Colonic mucosa (tissue), 4 donors: ENCODE results near the gene DPP10. TPM values are rescaled to one million over a fixed set of nuclear protein-coding genes. Genes with fewer than 3 reads are reported as not detected.
"Not testable (repeated sequence)": the region's sequence is repeated elsewhere in the genome, so short reads cannot be mapped to it uniquely, and the experiment has no call there.

Experiments
- DNase-seq: peaks from one replicate; pipeline ENCODE4 v3.0.0-alpha.2; 2020
- H3K27ac ChIP-seq: fragments of 200-600 bp; one replicate; pipeline ENCODE4 v1.8.0; 2021
- H3K27me3 ChIP-seq: fragments of 200-600 bp; one replicate; pipeline ENCODE4 v1.8.0; 2021
- H3K36me3 ChIP-seq: fragments of 200-600 bp; one replicate; pipeline ENCODE4 v1.8.0; 2021
- H3K4me1 ChIP-seq: fragments of 200-600 bp; one replicate; pipeline ENCODE4 v1.8.0; 2021; ENCODE audit warnings: mild to moderate bottlenecking
- H3K4me3 ChIP-seq: fragments of 200-600 bp; one replicate; pipeline ENCODE4 v1.8.0; 2021
- H3K9ac ChIP-seq, 2 donors: one replicate each; pipeline ENCODE4 v1.7.0; 2013; ENCODE audit warnings: control low read depth in 2 of 2, low read depth in 2 of 2, low read length in 2 of 2
- H3K9me3 ChIP-seq: fragments of 200-600 bp; one replicate; pipeline ENCODE4 v1.8.0; 2021
- intact Hi-C: fragments of 100-400 bp; cut with DNase I; formaldehyde crosslinking; loops from one replicate; pipeline ENCODE4 v1.14.1; 2022
- total RNA-seq, 2 donors: library from RNA; stranded (reverse); fragmentation: NEBNext Ultra II Directional in 1 of 2; extraction: Animal tissue kit (Norgen Biotek cat#: 25700) in 1 of 2; gene quantifications; one replicate each; pipeline ENCODE4 v1.2.1, GENCODE V29; 2021
- TF ChIP-seq, protein P1 (sequence below): fragments of 200-600 bp; IDR thresholded peaks from one replicate; pipeline ENCODE4 v1.8.0; 2022; ENCODE audit warnings: antibody characterized with exemption, mild to moderate bottlenecking
- donor health status: healthy.
- donor health status: DM: no; HTN: no; CAD: no.
- donor health status: DM: no; HTN: no; CAD: no.

DPP10 gene
- total RNA-seq, 2 donors from 2014 or later: 6.0 to 8.1 TPM

DNA sequence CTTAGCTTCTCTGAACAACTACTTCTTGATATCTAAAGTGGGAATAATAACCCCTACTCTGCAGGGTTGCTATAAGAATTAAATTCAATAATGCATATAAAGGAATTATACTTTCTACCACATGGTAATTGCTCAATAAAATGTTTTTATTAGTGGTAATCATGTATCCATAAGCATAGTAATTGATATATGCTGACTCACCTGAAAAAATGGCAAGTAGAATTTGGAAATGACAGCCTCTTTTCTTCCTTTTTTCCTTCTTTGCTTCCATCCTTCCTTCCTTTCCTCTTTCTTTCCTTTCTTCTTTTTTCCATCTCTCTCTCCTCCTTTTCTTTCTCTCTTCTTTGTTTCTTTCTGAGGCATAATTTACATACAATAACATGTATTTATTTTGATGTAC is 65.3 kb downstream of the DPP10 start:
- Histone ChIP-seq H3K27me3 (no peaks in the 10 kb centered on the region), H3K4me3 (no peak overlapping the region), H3K9me3 (no peaks in the 10 kb centered on the region), H3K4me1 (no peaks in the 10 kb centered on the region), H3K36me3 (no peaks in the 10 kb centered on the region), H3K9ac (no peak overlapping the region), H3K27ac (no peak overlapping the region)
- DNase-seq: no peak
- intact Hi-C loops: no loop called here
- TF ChIP-seq, protein P1, sequence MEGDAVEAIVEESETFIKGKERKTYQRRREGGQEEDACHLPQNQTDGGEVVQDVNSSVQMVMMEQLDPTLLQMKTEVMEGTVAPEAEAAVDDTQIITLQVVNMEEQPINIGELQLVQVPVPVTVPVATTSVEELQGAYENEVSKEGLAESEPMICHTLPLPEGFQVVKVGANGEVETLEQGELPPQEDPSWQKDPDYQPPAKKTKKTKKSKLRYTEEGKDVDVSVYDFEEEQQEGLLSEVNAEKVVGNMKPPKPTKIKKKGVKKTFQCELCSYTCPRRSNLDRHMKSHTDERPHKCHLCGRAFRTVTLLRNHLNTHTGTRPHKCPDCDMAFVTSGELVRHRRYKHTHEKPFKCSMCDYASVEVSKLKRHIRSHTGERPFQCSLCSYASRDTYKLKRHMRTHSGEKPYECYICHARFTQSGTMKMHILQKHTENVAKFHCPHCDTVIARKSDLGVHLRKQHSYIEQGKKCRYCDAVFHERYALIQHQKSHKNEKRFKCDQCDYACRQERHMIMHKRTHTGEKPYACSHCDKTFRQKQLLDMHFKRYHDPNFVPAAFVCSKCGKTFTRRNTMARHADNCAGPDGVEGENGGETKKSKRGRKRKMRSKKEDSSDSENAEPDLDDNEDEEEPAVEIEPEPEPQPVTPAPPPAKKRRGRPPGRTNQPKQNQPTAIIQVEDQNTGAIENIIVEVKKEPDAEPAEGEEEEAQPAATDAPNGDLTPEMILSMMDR: no peak

DNA sequence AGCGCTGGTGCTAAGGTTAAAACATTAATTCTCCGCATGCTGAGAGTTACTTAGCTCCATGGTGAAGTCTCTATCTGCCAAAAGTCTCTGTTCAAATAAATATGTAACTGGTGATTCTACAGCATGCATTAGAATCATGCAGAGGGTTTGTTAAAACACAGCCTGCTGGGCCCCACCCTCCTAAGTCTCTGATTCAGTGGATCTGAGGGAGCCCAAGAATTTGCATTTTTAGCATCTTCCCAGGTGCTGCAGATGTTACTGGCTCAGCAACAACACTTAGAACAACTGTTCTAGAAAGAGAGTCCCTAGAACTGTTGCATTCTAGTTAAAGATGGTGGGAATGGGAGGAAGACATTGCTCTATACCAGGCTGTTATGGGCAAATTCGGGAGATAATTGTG is 73.4 kb downstream of the DPP10 start:
- H3K36me3 ChIP-seq: no peaks in the 10 kb centered on the region
- no peak overlapping the region for H3K4me3 ChIP-seq
- H3K9ac ChIP-seq: no peak overlapping the region
- H3K27ac ChIP-seq: no peak overlapping the region
- no peaks in the 10 kb centered on the region for H3K9me3 ChIP-seq
- intact Hi-C loops: no loop called here
- H3K27me3 ChIP-seq: no peaks in the 10 kb centered on the region
- TF ChIP-seq, protein P1: no peak
- no peak for DNase-seq
- H3K4me1 ChIP-seq: no peaks in the 10 kb centered on the region

DNA sequence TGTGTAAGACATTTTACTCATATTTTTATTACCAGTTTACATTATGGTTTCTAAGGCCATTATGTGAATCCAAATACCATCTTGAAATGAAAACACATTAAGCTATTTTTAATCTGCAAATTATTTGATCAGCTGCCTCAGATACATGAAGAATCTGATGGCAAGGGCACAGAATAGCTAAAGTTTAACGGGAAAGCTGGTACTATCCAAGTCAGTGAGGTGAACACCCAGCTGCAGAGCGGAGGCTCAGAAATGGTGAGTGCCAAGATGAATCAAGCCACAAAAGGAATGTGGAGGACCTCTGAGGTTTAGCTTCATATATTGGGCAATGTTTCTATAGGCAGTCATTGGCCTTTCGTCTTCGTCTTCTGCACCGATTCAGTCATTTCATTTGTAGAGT is 75.1 kb downstream of the DPP10 start:
- Histone ChIP-seq H3K36me3 (no peaks in the 10 kb centered on the region), H3K27ac (no peak overlapping the region), H3K27me3 (no peaks in the 10 kb centered on the region), H3K9ac (no peak overlapping the region), H3K9me3 (no peaks in the 10 kb centered on the region), H3K4me3 (no peak overlapping the region), H3K4me1 (no peaks in the 10 kb centered on the region)
- TF ChIP-seq, protein P1: no peak
- DNase-seq: no peak
- intact Hi-C loops: no loop called here

DNA sequence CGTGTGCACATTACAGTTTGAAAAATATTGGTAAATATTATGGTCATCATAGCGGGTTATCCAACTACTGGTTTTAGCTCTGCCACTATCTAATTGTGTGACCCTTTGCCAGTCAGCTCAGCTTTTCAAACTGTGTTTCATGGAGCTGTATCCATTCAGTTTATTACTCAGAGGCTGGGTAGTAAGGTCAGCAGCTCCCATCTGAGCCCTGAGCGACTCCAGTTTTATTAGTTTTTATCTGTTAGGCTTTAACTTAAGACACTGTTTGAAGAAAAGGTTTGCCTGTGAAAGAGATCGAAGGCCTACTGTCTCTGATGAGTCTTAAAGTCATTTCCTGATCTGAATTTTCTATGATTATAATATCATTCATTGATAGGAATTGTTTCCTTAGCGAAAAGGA is 76.3 kb downstream of the DPP10 start:
- no peaks in the 10 kb centered on the region for H3K36me3 ChIP-seq
- H3K27me3 ChIP-seq: no peaks in the 10 kb centered on the region
- H3K27ac ChIP-seq: no peak overlapping the region
- no peak overlapping the region for H3K4me3 ChIP-seq
- H3K9ac ChIP-seq: no peak overlapping the region
- H3K4me1 ChIP-seq: no peaks in the 10 kb centered on the region
- intact Hi-C loops: no loop called here
- H3K9me3 ChIP-seq: no peaks in the 10 kb centered on the region
- TF ChIP-seq, protein P1: no peak
- no peak for DNase-seq

DNA sequence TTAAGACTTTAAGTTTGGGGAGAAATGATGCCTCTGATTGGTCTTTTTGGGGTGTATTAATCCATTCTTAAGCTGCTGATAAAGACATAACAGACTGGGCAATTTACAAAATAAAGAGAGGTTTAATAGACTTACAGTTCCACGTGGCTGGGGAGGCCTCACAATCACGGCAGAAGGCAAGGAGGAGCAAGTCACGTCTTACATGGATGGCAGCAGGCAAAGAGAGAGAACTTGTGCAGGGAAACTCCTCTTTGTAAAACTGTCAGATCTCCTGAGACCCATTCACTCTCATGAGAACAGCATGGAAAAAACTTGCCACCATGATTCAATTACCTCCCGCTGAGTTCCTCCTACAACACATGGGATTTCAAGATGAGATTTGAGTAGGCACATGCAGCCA is 80.2 kb downstream of the DPP10 start:
- intact Hi-C loops, H3K27me3 ChIP-seq, DNase-seq, H3K4me1 ChIP-seq, H3K36me3 ChIP-seq, H3K27ac ChIP-seq, H3K9ac ChIP-seq, H3K4me3 ChIP-seq, H3K9me3 ChIP-seq: not testable (repeated sequence)

DNA sequence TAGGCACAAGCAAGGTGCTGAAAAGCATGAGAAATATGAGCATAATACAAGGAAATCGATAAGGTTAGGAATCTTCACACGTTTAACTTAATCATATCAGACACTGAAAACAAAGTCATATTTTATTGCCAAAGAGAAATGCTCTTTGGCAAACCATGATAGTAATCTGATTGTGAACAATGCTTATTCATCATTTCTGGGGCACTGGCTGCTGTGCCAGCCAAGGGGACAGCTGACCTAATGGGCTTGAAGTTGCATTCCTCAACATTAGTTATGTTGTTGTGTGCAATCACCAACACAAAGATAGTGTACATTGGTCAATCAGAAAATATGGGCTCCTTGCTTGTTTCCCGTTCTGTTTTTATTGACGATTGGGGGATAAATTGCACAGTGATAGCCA is 83.5 kb downstream of the DPP10 start:
- no peak overlapping the region for H3K4me3 ChIP-seq
- no peaks in the 10 kb centered on the region for H3K36me3 ChIP-seq
- no peak for DNase-seq
- H3K27me3 ChIP-seq: no peaks in the 10 kb centered on the region
- H3K9ac ChIP-seq: no peak overlapping the region
- no peaks in the 10 kb centered on the region for H3K9me3 ChIP-seq
- intact Hi-C loops: no loop called here
- H3K4me1 ChIP-seq: no peaks in the 10 kb centered on the region
- TF ChIP-seq, protein P1: no peak
- H3K27ac ChIP-seq: no peak overlapping the region
